GM19099 (cell line): Measurements from ENCODE around the gene NHLRC3.

Experiments used
- POLR2A ChIP-seq: IDR thresholded peaks from 3 replicates; pipeline ENCODE4 v1.6.1; 2011; ENCODE audit warnings: low read depth; ENCODE audit not compliant: insufficient read length; ENCODE audit errors: extremely low read depth

NHLRC3 gene

DNA sequence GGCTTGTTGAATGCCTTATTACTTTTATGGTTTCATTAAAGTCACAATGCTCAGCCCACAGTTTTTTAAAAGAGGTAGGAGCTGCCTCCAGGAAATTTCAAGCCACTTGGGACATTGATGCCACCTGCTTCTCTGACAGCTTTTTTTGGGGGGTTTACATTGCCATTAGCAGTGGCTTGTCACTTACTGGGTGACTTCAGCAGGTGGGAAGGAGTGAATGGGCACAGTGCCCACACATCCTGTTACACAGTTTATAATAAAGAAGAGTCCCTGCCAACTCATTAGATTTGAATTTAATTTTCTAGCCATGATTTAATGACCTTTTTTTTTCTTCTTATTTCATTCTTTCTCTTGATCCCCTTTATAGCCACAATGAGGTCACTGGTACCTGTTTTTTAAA, 61.0 kb downstream of the NHLRC3 start:
- no peak for TF ChIP-seq POLR2A
